ENCODE measurements around the gene HEY2.
"Not testable (repeated sequence)": the region's sequence is repeated elsewhere in the genome, so short reads cannot be mapped to it uniquely, and the experiment has no call there.

Gene HEY2

GRCh38 chr6:125795301-125795700 lies 45.9 kb downstream of the HEY2 start:
- DNase-seq (ENCODE audit: low read depth in 2 of 2): no peak

DNA sequence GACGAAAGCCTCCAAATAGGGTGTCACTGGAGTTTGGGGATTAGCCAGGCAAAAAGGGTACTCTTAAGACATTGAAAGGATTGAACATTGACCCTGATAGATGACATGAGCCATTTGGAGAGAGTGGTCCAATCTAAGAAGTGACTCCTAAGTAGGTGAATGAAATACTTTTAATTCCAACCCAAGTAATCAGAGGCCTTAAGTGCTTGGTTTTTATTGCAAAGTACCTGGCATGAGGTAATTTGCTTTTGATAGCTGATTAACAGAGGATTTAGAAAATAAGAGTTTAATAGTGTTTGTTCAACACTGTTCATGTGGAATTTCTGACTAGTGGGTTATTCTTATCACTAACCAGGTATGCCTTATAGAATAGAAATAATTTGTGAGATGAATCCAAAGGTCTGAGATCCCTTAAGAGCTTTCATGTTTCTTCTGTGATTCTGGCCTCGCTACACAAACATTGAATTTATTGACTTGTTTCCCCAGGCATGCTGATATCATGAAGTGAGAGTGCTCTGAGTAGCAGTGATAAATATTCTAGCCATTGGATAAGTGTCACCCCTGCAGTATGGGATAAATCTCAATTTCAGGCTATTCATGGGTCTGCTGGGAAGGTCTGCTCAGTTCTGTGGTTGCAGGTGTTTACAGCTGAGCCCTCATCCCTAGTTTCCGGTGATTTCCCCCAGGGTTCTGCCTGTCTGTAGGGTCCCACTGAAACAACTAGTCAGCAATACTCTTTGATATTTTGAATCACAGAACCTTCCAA lies 47.9 kb downstream of the HEY2 start:
- DNase-seq (ENCODE audit: low read depth in 2 of 2): no peak

- no peak for DNase-seq (ENCODE audit: low read depth in 2 of 2)
These were observed 48.5 kb downstream of the HEY2 start for GRCh38 chr6:125797886-125798444.

- DNase-seq (ENCODE audit: low read depth in 2 of 2): no peak
These were observed 49.5 kb downstream of the HEY2 start for GRCh38 chr6:125798734-125799508.

DNA sequence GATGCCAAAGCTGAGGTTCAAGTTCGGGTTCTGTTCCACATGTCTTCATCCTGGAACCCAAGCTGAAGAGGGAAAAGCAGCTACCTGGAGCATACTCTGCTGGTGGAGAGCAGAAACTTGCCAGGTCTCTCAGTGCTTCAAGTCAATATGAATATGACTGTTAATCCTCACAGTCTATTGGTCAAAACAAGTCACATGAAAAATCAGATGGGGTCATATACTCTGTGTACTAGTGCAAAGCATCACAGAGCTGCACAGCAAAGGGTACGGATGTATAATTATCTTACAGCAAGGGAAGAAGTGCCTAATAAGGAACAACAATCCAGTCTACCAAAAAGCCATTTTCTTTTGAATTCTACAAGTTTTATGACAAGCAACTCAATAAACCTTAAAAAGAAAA lies 53.0 kb downstream of the HEY2 start:
- no peak for DNase-seq (ENCODE audit: low read depth in 2 of 2)

DNA sequence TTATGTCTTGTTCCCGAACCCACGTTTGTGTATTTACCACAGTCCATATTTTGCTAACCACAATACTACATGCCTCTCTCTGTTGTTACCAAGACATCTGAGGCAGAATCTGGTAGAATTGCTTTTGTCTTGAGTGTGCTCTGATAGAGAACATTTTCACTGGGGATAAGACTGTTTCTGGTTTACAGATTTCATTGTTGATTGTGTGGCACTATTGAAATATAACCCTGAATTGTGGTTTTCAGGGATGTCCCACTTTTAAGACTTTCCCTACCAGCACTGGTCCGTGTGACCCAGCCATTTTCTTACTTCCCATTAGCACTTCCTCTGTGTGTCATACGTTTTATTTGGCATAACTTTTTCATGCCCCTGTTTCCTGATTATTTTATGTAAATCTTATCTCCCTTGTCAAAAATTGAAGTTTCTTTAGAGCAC lies 53.5 kb downstream of the HEY2 start:
- DNase-seq (ENCODE audit: low read depth in 2 of 2): no peak

- DNase-seq (ENCODE audit: low read depth in 2 of 2): no peak
These were observed 54.8 kb downstream of the HEY2 start for GRCh38 chr6:125804264-125804663.

DNA sequence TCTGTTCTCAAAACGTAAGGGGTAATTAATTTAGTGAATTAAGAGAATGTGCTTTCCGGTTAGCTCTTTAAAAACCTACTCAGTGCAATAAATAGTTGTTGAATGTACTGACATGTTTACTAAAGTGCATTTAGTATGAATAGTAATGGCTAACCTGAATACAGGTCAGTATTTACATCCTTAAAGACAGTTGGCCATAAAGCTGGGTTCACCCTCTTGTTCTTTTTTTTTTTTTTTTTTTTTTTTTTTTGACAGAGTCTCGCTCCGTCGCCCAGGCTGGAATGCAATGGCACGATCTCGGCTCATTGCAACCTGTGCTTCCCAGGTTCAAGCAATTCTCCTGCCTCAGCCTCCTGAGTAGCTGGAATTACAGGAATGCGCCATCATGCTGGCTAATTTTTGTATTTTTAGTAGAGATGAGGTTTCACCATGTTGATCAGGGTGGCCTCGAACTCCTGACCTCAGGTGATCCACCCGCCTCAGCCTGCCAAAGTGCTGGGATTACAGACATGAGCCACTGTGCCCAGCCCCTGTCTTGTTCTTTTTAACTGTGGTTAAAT lies 55.5 kb downstream of the HEY2 start:
- not testable (repeated sequence) for DNase-seq (ENCODE audit: low read depth in 2 of 2)

DNA sequence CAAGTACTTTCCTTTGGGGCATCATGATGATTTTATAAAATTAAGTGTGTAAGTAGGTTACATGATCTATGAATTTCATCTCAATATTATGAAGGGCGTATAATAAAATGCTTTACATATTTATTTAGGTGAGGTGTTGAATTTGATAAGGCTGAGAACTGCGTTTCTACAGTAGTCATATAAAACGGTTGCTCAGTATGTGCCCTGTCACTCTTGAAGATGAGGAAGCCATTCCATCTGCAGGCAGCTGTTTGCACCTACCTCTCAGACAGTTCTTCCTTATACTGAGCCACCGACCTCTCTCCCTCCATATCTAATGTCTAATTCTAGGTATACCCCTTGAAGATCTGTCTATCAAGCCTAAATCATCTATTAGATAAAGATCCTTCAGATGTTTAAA lies 57.4 kb downstream of the HEY2 start:
- DNase-seq (ENCODE audit: low read depth in 2 of 2): no peak

DNA sequence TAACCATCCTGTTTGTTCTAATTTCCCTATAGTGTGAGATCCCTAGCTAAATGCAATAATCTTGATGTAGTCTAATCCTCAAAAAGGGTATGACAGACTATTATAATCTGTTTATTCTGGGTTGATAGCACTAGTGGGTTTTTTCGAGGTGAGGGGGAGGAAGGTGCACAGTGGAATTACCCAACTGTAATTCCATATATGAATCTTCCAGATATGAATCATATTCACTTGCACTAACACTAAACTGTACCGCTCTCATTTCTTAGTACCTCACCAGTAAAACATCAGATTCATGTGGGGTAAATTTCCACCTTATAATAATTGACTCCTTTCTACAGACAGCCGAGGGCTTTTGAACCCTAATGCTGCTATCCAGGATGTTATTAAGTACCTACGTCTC lies 57.9 kb downstream of the HEY2 start:
- no peak for DNase-seq (ENCODE audit: low read depth in 2 of 2)

DNA sequence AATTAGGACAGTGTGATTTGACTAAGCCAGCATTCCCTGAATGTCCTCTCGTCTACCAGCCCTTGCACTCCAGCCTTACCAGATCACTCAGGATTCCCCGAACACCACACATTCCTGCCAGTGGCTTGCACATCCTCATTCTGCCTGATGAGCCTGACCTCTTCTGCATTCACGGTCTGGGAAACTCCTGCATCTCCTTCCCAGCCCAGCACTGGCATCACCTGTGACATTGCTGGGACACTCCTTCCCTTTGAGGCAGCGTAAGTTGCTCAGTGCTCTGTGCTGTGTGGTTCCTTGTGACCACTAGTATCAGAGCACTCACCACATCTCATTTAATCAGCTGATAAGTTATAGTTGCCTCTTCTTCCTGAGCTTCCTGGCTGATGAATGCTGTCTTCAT lies 58.6 kb downstream of the HEY2 start:
- DNase-seq (ENCODE audit: low read depth in 2 of 2): no peak

DNA sequence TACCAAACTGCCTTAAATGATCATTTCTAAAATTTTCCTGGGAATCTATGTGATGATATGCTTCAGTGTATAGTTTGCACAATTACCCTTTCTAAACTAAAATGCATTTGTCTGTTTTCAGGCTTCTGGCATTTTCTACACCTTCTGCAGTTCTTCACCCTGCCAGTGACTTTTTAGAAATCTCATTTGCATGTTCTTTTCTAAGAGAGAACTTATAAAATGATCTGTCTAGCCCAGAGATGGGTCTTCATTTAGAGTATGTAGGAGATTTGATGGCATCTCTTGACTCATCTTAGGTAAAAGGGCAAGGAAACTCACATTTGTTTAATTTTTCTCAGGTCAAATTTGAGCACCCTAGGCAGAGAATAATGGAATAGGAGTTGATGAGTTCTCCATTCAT lies 59.2 kb downstream of the HEY2 start:
- DNase-seq (ENCODE audit: low read depth in 2 of 2): no peak

DNA sequence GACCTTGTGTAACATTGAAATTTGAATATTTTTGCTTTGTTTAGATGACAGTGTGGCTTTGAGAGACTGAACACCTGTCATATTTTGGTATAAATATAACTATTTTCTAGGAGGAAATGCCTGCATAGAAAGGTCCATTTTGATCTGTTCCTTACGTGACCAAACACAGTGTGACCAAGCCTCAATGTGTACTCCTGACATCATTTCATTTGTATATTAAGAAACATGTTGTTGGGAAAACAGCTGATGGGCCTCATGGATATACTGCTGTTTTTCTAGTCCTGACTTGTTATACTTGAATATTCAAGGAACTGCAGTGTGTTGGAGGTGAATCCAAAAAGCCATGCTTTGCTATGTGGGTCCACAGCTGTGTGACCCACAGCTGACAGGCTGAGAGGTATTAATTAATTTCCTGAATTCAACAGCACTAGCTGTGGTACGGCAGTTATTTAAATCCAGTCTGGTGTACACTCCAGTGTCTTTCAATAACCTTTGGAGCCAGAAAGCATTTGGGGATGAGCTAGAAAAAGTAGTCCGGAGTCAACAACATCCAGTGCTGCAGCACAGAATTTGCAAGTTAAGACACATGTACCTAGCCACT lies 60.2 kb downstream of the HEY2 start:
- no peak for DNase-seq (ENCODE audit: low read depth in 2 of 2)

DNA sequence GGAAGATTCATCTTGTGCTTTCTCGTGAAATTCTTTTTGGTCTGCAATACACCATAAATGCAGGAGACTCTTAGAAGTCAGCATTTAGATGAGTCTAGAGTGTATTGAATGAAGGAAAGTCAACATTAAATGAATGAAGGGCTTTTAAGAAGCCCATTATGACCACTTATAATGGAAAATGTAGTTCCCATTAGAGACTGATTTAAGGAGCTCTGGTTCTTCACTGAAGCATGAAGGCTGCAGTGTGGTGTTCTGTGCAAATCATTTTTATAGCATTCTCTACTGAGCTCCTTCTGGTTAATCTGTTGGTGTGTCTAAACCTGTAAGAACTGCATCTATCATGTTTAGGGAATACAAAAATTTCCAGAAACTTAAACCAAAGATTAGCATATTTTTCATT lies 61.0 kb downstream of the HEY2 start:
- DNase-seq (ENCODE audit: low read depth in 2 of 2): no peak

All from stimulated activated CD8-positive, alpha-beta memory T cell treated with anti-CD3 and anti-CD28 coated beads, Interleukin-15, amount 100 ng/mL, for 4 hours (primary cell).